ENCODE results near the gene STK32B.

The STK32B gene

DNA sequence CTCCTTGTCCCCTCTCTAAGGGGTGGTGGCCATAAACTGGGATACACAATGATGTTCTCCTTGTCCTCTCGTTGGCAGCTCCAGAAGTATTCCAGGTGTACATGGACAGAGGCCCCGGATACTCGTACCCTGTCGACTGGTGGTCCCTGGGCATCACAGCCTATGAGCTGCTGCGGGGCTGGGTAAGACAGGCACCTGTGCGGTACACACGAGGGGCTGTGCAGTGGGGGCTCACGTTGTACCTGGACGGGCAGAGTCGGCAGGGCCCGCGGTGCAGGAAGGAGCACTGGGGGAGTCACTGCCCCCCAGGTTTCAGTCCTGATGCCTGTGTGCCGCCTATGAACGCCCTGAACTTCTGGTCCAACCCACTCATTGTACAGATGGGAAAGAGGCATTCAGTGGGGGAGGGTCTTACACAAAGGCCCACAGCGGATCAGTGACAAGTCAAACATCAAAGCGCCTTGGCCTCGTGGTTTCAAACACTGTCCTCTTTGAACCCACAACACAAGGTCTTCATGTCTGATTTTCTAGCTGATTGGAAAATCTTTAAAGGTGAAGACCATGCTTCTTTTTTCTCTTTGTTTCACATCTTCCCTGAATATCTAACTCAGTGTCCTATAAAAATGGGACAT lies 395.4 kb downstream of the STK32B start:
- DNase-seq (ENCODE audit: low read depth): no peak
- no peak overlapping the region for H3K4me3 ChIP-seq (ENCODE audit: low read depth, low read length)

GRCh38 chr4:5447755-5448154 lies 396.5 kb downstream of the STK32B start:
- DNase-seq (ENCODE audit: low read depth): no peak
- H3K4me3 ChIP-seq (ENCODE audit: low read depth, low read length): no peak overlapping the region

GRCh38 chr4:5448221-5448620 lies 396.9 kb downstream of the STK32B start:
- DNase-seq (ENCODE audit: low read depth): no peak

DNA sequence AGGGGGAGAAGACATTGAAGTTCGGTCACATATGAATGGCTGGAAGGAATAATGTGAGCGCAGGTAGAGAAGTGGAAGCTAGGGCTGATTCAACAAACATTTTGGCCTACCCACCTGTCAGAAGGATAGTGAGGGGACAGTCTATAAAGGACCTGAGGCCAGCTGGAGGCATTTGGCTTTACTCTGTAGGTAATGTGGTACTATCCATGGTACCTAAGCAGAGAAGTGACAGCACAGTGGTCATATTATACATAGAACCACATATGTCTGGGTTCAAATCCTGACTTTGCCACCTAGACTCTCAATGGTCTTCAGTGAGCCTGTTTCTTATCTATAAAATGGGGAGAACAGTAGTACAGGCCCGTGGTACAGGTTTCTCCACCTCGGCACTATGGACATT lies 400.0 kb downstream of the STK32B start:
- DNase-seq (ENCODE audit: low read depth): no peak
- H3K4me3 ChIP-seq (ENCODE audit: low read depth, low read length): no peak overlapping the region

More at GRCh38 chr4:5448221-5448620, 396.9 kb downstream of the STK32B start:
- no peak overlapping the region for H3K4me3 ChIP-seq (ENCODE audit: low read depth, low read length)

- no peak for DNase-seq (ENCODE audit: low read depth)
- H3K4me3 ChIP-seq (ENCODE audit: low read depth, low read length): no peak overlapping the region
Measured at GRCh38 chr4:5452156-5452555, 400.9 kb downstream of the STK32B start.

GRCh38 chr4:5455003-5455585 lies 403.8 kb downstream of the STK32B start:
- no peak for DNase-seq (ENCODE audit: low read depth)
- H3K4me3 ChIP-seq (ENCODE audit: low read depth, low read length): no peak overlapping the region

- no peak for DNase-seq (ENCODE audit: low read depth)
- no peak overlapping the region for H3K4me3 ChIP-seq (ENCODE audit: low read depth, low read length)
Measured at GRCh38 chr4:5456296-5456845, 405.1 kb downstream of the STK32B start.

DNA sequence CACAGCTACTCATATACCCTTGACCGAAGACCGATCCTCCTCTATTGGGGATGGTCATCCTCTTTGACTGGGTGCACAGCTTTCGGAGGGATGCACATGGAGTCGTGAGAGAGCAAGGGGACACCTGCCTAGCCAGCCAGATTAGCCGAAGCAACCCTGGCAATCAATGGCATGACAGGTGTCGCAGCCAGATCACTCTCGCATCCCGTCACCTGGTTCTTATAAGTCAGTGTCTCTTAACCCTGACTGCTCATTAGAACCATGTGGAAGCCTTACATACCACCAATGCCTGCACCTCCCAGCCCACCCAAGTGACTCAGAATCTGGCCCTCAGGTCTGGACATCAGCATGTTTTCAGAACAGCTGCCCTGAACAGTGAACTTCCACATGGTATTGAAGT lies 407.4 kb downstream of the STK32B start:
- H3K4me3 ChIP-seq (ENCODE audit: low read depth, low read length): no peak overlapping the region
- no peak for DNase-seq (ENCODE audit: low read depth)

DNA sequence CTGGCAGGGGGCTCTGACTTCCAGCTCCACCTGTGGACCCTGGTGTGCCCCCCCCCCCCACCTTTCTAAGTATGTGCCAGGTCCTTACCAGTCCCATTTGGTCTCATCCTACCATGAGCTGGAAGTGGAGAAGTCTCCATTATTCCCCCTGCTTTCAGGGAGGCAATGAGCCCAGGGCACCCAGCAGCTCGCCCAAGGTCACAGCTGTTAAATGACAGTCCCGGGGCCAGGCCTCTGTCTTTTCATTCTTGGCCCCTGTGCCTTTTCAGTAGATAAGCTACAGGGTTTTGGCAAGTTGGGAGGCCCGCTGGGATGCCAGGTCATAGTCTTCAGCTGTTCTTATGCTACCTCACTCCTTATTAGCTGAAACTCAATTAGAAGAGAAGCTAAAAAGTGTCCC lies 408.0 kb downstream of the STK32B start:
- no peak overlapping the region for H3K4me3 ChIP-seq (ENCODE audit: low read depth, low read length)
- DNase-seq (ENCODE audit: low read depth): no peak

GRCh38 chr4:5460106-5460801 lies 409.0 kb downstream of the STK32B start:
- DNase-seq (ENCODE audit: low read depth): no peak
- H3K4me3 ChIP-seq (ENCODE audit: low read depth, low read length): no peak overlapping the region

DNA sequence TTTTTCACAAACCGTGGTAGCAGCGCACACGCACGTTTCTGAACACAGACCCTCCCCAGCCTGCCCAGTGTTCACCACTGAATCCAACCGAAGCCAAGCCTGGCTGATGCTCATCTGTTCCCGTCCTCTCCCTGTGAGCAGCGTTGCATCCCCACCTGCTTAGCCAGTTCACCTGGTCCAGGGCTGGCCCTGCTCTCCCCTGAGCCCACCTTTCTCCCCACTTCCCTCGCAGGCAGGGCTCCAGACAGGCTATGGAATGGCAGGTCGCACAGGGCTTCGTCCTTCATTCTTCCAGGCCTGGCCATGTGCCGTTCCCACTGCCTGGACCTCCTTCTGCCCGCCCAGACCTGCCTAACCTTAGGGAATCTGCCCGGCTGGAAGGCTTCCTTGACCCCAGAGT lies 410.2 kb downstream of the STK32B start:
- no peak for DNase-seq (ENCODE audit: low read depth)

DNA sequence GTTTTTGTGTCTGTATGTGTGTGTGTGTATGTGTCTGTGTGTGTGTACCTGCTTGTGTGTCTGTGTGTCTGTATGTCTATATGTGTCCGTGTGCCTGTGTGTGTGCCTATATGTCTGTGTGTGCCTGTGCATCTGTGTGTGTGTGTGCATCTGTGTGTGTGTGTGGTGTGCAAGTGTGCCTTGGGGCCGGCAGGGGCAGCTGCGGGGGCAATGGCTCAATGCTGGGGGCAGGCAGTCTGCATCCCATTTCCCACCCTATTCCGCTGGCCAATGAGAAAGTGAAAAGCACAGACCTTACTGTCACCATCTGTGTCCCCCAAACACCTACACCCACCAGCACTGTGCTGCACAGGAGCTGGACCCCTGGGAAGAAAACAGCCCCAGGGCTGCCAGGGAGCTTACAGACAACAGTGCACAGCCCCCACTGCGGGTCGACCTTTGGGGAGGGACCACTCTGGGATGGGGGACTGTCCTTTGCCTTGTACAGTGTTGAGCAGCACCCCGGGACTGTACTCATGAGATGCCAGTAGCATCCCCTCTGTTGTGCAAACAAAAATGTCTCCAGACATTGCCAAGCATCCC lies 411.1 kb downstream of the STK32B start:
- no peak overlapping the region for H3K4me3 ChIP-seq (ENCODE audit: low read depth, low read length)
- DNase-seq (ENCODE audit: low read depth): no peak

More for the DNA sequence above, 410.2 kb downstream of the STK32B start:
- H3K4me3 ChIP-seq (ENCODE audit: low read depth, low read length): no peak overlapping the region

DNA sequence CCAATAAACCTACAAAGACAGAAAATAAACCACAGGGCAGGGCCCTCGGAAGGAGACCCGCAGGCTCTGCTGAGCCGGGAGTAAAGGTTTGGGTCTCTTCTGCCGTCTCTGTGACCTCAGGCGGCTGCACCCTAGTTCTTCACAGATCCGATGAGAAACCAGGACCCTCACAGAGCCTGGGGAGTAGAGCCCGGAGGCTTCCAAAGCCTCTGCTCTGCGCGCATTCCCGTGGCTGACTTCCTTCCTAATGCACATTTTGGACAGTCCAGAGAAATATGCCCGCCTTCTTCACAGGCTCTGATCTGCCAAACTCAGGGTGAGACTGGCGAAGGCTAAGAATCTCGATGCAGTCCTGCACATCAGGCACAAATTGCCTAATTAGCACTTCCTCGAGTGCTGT lies 411.6 kb downstream of the STK32B start:
- no peak for DNase-seq (ENCODE audit: low read depth)
- no peak overlapping the region for H3K4me3 ChIP-seq (ENCODE audit: low read depth, low read length)

DNA sequence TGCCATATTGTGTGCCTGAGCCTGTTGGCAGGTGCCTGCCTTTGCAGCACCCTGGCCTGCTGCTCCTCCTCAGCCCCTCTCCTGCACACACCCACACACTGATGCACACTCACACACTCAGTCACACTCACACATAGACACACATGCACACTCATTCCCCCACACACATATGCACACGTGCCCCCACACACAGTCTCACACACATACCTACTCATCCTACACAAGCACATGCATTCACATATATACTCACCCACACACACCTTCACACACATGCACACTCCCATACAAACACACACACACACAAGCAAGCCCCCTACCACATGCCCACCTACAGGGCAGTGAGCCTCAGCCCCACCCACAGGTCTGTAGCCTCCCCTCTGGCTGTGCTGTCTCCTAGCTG lies 412.1 kb downstream of the STK32B start:
- no peak overlapping the region for H3K4me3 ChIP-seq (ENCODE audit: low read depth, low read length)
- no peak for DNase-seq (ENCODE audit: low read depth)

GRCh38 chr4:5463936-5464650 lies 412.8 kb downstream of the STK32B start:
- H3K4me3 ChIP-seq (ENCODE audit: low read depth, low read length): no peak overlapping the region
- no peak for DNase-seq (ENCODE audit: low read depth)

- H3K4me3 ChIP-seq (ENCODE audit: low read depth, low read length): no peak overlapping the region
- no peak for DNase-seq (ENCODE audit: low read depth)
Measured at GRCh38 chr4:5465529-5465928, 414.2 kb downstream of the STK32B start.

GRCh38 chr4:5465956-5466355 lies 414.7 kb downstream of the STK32B start:
- no peak overlapping the region for H3K4me3 ChIP-seq (ENCODE audit: low read depth, low read length)
- no peak for DNase-seq (ENCODE audit: low read depth)

DNA sequence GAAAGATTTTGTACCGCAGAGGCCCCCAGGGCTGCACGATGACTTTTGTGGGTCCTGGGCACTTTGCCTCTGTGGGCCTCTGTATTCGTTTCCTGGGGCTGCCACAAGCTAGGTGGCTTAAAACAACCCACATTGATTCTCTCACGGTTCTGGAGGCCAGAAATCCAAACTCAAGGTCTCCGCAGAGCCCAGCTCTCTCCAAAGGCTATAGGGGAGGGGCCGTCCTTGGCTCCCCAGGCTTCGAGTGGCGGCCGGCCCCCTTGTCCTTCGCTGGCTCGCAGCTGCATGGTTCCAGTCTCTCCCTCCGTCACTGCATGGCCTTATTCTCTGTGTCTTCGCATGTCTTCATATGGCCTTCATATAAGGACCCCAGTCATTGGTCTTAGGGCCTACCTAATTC lies 415.8 kb downstream of the STK32B start:
- no peak for DNase-seq (ENCODE audit: low read depth)
- no peak overlapping the region for H3K4me3 ChIP-seq (ENCODE audit: low read depth, low read length)

GRCh38 chr4:5469151-5469775 lies 418.0 kb downstream of the STK32B start:
- DNase-seq (ENCODE audit: low read depth): no peak
- H3K4me3 ChIP-seq (ENCODE audit: low read depth, low read length): no peak overlapping the region

Data from skeletal muscle cell (primary cell).